ENCODE results near the gene EIF3D. TPM values are rescaled to one million over a fixed set of nuclear protein-coding genes. Genes with fewer than 3 reads are reported as not detected.

EIF3D gene
- total and polyA plus RNA-seq, 2 of the 13 experiments (the other 11 are each of a cell fraction or from before 2014, with no cell fraction given), result 118 to 274 TPM

GRCh38 chr22:36574728-36575127, 45.8 kb upstream of the EIF3D start (continued):
- TF ChIP-seq THAP8 (CRISPR knock-in tag; IDR thresholded peaks at IDR 0.05; ENCODE audit: borderline replicate concordance) (no peak), RNF2 (conservative IDR thresholded peaks at IDR 0.05; ENCODE audit: low read depth) (no peak), ZBTB8A (CRISPR knock-in tag; IDR thresholded peaks at IDR 0.05; ENCODE audit: borderline replicate concordance, low read depth) (no peak), STAT6 (CRISPR knock-in tag; IDR thresholded peaks at IDR 0.05; ENCODE audit: borderline replicate concordance) (no peak), TMF1 (CRISPR knock-in tag; IDR thresholded peaks at IDR 0.05; ENCODE audit: low read depth) (no peak)

GRCh38 chr22:36573815-36574363, 44.9 kb upstream of the EIF3D start:
- TF ChIP-seq AKAP8 (CRISPR knock-in tag; IDR thresholded peaks at IDR 0.05) (no peak), ZNF263 (CRISPR knock-in tag; IDR thresholded peaks at IDR 0.05) (peak; percentile 85)
- Histone ChIP-seq H3K36me3 (replicated peaks in 1 of 2; ENCODE audit: control insufficient read depth in 1 of 2, insufficient read depth in 2 of 2, low read length in 2 of 2) (no peaks in the 10 kb centered on the region), H3K27ac (ENCODE audit: extremely low read length, insufficient read depth, low read length) (no peak overlapping the region), H3K9me3 (ENCODE audit: low read length) (no peaks in the 10 kb centered on the region), H3K4me2 (ENCODE audit: low read depth, low read length) (no peak overlapping the region), H3K4me3 (replicated peaks in 1 of 3; ENCODE audit: insufficient read depth in 1 of 3, low read depth in 2 of 3, low read length in 3 of 3) (no peak overlapping the region), H3K27me3 (ENCODE audit: control insufficient read depth in 1 of 2, insufficient read depth in 2 of 2, low read length in 2 of 2) (peaks cover 7 to 15% of the 10 kb centered on the region in 2 experiments; a peak in 4 of 5 replicates), H3K79me2 (ENCODE audit: insufficient read depth, low read length) (no peaks in the 10 kb centered on the region), H2AFZ (ENCODE audit: low read length) (no peak overlapping the region), H4K20me1 (ENCODE audit: insufficient read depth, low read length) (no peaks in the 10 kb centered on the region), H3K4me1 (ENCODE audit: insufficient read depth, low read length) (no peaks in the 10 kb centered on the region), H3K9ac (ENCODE audit: insufficient read depth, low read depth, low read length) (no peak overlapping the region)
- no peak for DNase-seq (ENCODE audit: low spot score)
- intact Hi-C loops (cut with micrococcal nuclease; ENCODE audit: unreplicated experiment) (no loop called here), in situ Hi-C loops (cut with HindIII; ENCODE audit: extremely low pct_ligation_motif_present, low pct_unique_long_range_greater_than_20kb) (no loop called here)
- ChIA-PET CTCF (ENCODE audit: low intra/inter-chr PET ratio, low total read pairs) (no interaction called here), POLR2A (no interaction called here)
- no TSS peak for BruUV-seq (replicated peaks)
- no peak for ATAC-seq
- FAIRE-seq, result no peak
- 11% methylated on average over 9 of the region's 9 CpGs for WGBS (ENCODE audit: low lambda C conversion rate)
